Occipital lobe (tissue), 2 donors: Measurements from ENCODE around the gene CTNNAL1. TPM values are rescaled to one million over a fixed set of nuclear protein-coding genes. Genes with fewer than 3 reads are reported as not detected.
"Not testable (repeated sequence)": the region's sequence is repeated elsewhere in the genome, so short reads cannot be mapped to it uniquely, and the experiment has no call there.

Source experiments
- DNase-seq: peaks from one replicate; lab custom pipeline; 2025; lab: John Stamatoyannopoulos, UW
- total RNA-seq: library from RNA; depleted of rRNA; stranded (reverse); fragments of >200 nt; gene quantifications from one replicate; pipeline ENCODE4 v1.2.3, GENCODE V29; 2014

The CTNNAL1 gene
- total RNA-seq, 1 donor from 2014 or later, result 14.0 TPM

GRCh38 chr9:108994695-108995094, 18.6 kb downstream of the CTNNAL1 start:
- DNase-seq, result no peak

DNA sequence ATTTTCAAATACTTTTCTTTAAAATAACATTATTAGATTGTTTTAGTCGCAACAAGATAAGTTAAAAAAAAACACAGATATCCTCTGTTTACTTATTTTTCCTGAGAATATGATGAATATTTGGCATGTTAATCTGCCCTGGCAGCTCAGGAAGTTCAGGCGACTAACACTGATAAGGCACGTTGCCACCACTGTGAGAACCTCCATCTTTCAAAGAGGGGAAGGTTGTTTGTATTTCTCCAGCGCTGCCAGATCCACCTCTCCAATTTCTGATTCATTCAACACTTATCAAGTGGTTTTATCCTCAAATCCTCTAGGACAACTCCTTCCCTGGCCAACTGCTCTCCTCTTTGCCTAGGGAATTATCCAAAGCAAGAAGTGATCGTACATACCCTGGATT, 21.8 kb downstream of the CTNNAL1 start:
- no peak for DNase-seq

DNA sequence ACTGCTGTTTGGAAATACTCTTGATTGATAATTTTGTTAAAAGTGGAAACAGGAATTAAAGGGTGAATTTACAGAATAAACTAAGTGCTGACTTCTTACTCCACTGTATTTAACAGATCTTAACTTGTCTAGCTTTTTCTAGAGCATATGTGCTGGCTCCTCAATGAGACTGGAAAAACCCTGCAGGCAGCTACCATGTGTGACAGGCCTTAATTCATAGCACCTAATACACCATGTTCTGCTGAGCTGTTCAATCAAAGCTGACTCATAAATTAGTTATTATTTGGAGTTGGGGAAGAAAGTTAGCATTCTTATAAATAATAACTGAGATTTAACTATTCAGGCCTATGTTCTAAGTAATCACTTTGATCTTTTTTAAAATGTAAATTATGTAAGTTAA, 29.4 kb downstream of the CTNNAL1 start:
- DNase-seq, result no peak

DNA sequence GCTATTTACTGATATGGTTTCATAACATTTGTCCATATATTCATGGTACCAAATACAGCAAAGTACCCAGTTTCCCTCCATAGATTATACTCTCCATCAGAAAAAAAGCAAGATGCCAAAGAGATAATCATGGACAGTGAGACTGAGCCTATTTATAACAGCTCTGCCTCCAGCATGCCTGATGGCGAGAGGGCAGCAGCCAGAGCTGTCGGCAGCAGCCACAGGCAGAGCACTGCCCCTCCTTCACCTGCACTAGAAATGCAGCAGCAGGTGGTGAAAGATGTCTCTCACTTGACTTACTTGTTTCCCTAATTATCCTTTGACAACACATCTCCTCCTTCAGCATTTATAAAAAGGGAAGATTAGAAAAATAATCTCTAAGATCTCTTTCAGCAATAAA, 32.4 kb downstream of the CTNNAL1 start:
- DNase-seq, result no peak

DNA sequence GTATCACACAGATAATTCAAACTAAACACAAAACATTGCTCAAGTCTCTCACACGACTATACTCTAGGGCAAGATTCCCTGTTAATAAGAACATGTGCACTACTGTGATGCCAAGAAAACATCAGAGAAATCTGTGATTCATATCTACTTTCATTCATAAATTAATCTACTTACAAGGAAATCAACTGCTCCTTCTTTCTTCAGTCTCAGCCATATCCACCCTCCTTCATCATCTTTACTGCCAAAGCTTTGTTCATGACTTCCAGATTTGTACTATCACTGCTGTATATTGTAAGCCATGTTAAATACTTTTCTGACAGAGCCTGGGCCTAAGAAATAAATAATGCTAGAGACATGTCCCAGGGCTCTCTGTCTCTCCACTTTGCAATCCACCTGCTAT, 35.1 kb downstream of the CTNNAL1 start:
- DNase-seq, result no peak

- no peak for DNase-seq
Observed at GRCh38 chr9:108973895-108974294, 39.4 kb downstream of the CTNNAL1 start.

- no peak for DNase-seq
Observed at GRCh38 chr9:108972626-108973209, 40.6 kb downstream of the CTNNAL1 start.

DNA sequence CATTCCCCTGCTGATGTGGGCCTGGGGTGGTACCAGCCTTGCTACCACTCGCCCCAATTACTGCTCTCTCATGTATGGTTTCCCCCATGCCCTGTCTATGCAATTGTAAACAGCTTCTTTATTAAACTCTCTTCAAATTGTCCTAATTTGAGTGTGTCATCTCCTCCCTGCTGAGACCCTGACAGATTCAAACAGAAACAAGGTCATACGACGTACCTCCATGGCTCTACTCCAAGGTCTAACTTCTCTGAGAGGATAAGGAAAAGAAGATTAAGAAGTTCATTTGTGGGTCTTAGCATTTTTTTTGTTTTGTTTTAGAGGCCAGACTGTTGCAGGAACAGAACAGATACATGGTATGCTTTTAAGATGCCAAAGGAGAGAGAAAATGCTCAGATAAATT, 41.1 kb downstream of the CTNNAL1 start:
- DNase-seq, result no peak

DNA sequence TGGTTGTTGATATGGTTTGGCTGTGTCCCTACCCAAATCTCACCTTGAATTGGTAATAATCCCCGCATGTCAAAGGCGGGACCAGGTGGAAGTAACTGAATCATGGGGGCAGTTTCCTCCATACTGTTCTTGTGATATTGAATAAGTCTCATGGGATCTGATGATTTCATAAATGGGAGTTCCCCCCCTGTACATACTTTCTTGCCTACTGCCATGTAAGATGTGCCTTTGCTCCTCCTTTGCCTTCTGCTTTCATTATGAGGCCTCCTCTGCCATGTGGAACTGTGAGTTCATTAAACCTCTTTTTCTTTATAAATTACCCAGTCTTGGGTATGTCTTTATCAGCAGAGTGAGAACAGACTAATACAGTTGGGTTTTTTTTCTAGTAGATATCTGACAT, 41.9 kb downstream of the CTNNAL1 start:
- not testable (repeated sequence) for DNase-seq

GRCh38 chr9:108967916-108968315, 45.4 kb downstream of the CTNNAL1 start:
- peak; percentile 8 for DNase-seq

GRCh38 chr9:108963459-108964143, 49.7 kb downstream of the CTNNAL1 start:
- no peak for DNase-seq

GRCh38 chr9:108961151-108961550, 52.1 kb downstream of the CTNNAL1 start:
- DNase-seq, result no peak

GRCh38 chr9:108960331-108960730, 53.0 kb downstream of the CTNNAL1 start:
- no peak for DNase-seq

DNA sequence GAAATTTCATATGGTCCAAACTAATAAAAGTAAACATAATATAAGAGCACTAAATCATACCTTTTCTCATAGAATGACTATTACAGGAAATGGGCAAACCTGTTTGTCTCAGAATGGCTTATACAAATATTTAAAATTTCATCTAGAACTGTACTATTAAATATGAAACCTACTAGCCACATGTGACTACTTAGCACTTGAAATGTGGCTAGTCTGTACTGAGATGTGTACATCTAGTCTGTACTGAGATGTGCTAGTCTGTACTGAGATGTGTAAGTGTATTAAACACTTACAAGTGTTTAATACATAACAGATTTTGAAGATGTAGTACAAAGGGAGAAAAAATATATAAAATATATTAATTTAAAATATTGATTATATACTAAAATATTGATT, 56.7 kb downstream of the CTNNAL1 start:
- no peak for DNase-seq

- no peak for DNase-seq
Observed at GRCh38 chr9:108956022-108956630, 57.2 kb downstream of the CTNNAL1 start.

DNA sequence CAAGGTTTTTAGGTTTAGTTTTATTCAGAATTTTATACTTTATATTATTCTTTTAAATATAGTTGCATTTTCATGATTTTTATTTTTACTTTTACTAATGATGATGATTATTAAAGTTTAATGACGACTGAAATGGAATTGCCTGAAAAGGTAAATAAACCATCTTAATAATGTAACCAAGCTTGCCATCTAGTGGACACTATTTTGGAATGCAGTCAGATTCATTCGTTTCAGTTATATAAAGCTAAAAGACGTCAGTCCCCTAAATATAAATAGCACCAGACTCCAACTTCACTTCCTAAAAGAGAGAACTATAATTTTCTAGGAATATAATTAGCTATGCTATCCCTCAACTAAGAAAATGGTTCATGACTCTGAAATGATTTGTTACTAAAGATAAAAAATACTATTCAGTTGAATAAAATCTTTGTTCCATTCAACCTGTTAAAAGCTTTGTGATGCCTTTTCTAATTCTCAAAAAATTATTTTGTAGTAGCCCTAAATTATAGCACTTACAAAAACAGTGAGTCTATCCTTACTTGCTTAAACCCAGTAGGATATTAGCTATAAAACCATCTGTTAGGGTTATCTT, 59.2 kb downstream of the CTNNAL1 start:
- no peak for DNase-seq

GRCh38 chr9:108951578-108951977, 61.7 kb downstream of the CTNNAL1 start:
- no peak for DNase-seq

DNA sequence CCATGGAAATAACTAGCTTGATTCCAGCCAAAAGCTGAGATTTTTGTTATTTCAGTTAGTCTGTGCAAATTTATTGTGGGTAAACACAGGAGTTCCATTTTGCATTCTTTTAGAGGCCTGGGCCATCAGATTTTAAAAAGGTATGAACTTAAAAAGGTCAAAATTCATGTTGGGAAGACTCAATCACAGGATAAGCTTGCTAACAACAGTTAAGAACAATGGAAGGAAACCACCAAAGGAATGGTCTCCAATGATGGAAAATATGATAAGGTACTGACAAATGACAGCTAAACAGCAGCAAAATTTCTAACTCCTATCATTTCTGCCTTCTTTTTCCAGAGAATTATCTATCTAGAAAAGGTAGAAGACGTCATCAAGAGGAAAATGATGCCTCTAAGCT, 63.1 kb downstream of the CTNNAL1 start:
- no peak for DNase-seq

- DNase-seq, result no peak
Observed at GRCh38 chr9:108939975-108940374, 73.3 kb downstream of the CTNNAL1 start.

GRCh38 chr9:108937561-108938305, 75.6 kb downstream of the CTNNAL1 start:
- no peak for DNase-seq

DNA sequence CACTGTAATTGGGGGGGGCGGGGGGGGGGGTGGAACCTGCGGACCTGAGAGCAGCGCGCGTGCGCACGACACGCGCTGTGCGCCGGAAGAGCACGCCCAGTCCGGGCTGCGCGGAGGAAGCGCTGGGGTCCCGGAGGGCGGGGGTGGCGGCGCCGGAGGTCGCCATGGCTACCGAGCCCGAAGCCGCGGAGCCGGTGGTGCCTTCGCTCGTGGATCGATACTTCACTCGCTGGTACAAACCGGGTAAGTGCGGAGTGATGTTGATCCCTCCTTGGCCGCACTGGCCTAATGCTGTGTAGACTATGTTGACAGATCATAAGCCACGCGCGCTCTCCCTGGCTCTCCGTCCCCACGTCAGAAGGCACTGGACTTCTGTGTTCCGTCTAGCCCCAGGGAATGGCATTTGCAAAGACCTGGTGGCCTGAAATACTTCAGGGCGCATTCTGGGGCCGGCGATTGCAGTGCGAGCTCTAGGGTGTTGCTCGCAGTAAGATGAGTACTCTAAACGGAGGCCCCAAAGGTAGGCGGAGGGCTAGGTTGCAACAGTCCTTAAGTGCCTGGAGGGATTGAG, 78.9 kb downstream of the CTNNAL1 start, which contains the start of gene ABITRAM:
ABITRAM (plus strand) TSS at position 78 of the 571 bp plus-strand sequence; CDS start at position 165, 87 bp downstream.
- peak; percentile 82 for DNase-seq
